HG02970 (cell line): ENCODE data around the gene MAP2K4.
"Not testable (repeated sequence)": the region's sequence is repeated elsewhere in the genome, so short reads cannot be mapped to it uniquely, and the experiment has no call there.

ENCODE experiments used
- ATAC-seq: cut with Tn5 transposase; IDR thresholded peaks from one replicate; pipeline ENCODE4 v1.9.1; 2021; ENCODE audit warnings: mild to moderate bottlenecking, moderate library complexity, moderate number of reproducible peaks; ENCODE audit not compliant: unreplicated experiment, low FRiP score

MAP2K4 gene

GRCh38 chr17:12020642-12021622, at the start of gene MAP2K4:
TSS of gene MAP2K4 (plus strand) at chr17:12020877. CDS start at chr17:12020887, 10 bp downstream.
- peak; percentile 92 for ATAC-seq

GRCh38 chr17:11972741-11973140, 47.9 kb upstream of the MAP2K4 start:
- ATAC-seq, result not testable (repeated sequence)

- ATAC-seq, result no peak
Observed at GRCh38 chr17:11979795-11980194, 40.9 kb upstream of the MAP2K4 start.

GRCh38 chr17:11980813-11981212, 39.9 kb upstream of the MAP2K4 start:
- ATAC-seq, result no peak

- no peak for ATAC-seq
Observed at GRCh38 chr17:11981862-11982261, 38.8 kb upstream of the MAP2K4 start.

- no peak for ATAC-seq
Observed at GRCh38 chr17:11986179-11986941, 34.3 kb upstream of the MAP2K4 start.

- ATAC-seq, result no peak
Observed at GRCh38 chr17:11986942-11987329, 33.7 kb upstream of the MAP2K4 start.

GRCh38 chr17:11990363-11990983, 30.2 kb upstream of the MAP2K4 start:
- ATAC-seq, result no peak

GRCh38 chr17:11991461-11991860, 29.2 kb upstream of the MAP2K4 start:
- ATAC-seq, result no peak

GRCh38 chr17:11996722-11997146, 23.9 kb upstream of the MAP2K4 start:
- peak; percentile 28 for ATAC-seq

- ATAC-seq, result peak; percentile 97
Observed at GRCh38 chr17:11997147-11997971, 23.3 kb upstream of the MAP2K4 start, which contains the start of gene ZNF18. TSS of gene ZNF18 (minus strand) at chr17:11997475. CDS start at chr17:11992829, 4,646 bp downstream.

GRCh38 chr17:11997972-11998233, 22.8 kb upstream of the MAP2K4 start:
- no peak for ATAC-seq

- no peak for ATAC-seq
Observed at GRCh38 chr17:11999696-12000095, 21.0 kb upstream of the MAP2K4 start.

GRCh38 chr17:12007466-12007865, 13.2 kb upstream of the MAP2K4 start:
- ATAC-seq, result no peak

GRCh38 chr17:12021623-12022140, 1.0 kb downstream of the MAP2K4 start:
- ATAC-seq, result no peak

- ATAC-seq, result no peak
Observed at GRCh38 chr17:12022310-12022709, 1.6 kb downstream of the MAP2K4 start.

GRCh38 chr17:12024327-12024726, 3.6 kb downstream of the MAP2K4 start:
- no peak for ATAC-seq

- ATAC-seq, result no peak
Observed at GRCh38 chr17:12027658-12028057, 7.0 kb downstream of the MAP2K4 start.

GRCh38 chr17:12028611-12029010, 7.9 kb downstream of the MAP2K4 start:
- no peak for ATAC-seq

GRCh38 chr17:12034538-12034937, 13.9 kb downstream of the MAP2K4 start:
- ATAC-seq, result no peak
